Measurements from ENCODE around the gene NAT16. TPM values are rescaled to one million over a fixed set of nuclear protein-coding genes. Genes with fewer than 3 reads are reported as not detected.

The NAT16 gene
- polyA plus RNA-seq, 1 of the 3 experiments (the other 2 are of a cell fraction): 0.64 TPM

DNA sequence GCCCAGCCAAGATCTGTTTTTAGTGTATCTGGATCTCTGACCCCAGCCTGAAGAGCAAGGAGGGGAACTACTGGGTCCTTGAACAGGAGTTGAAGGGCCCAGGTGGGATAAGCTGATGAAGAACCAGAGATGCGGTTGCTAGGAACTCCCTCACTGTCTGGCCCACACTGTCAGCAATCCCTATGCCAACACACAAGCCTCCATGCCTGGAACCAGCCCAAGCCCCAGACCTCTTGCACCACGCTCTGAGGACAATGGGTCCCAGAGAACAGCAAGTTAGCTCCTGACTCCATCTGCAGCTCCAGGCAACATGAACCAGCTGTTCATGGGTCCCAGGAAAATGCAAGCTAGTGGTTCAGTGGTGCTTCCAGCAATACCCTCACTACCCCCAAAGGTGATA is 2.4 kb downstream of the NAT16 start:
- DNase-seq: peak; percentile 12
- H3K4me1 ChIP-seq (ENCODE audit: control insufficient read depth in 1 of 2, insufficient read depth in 2 of 2, low read depth in 1 of 2, low read length in 1 of 2): peaks cover 0 to 16% of the 10 kb centered on the region in 2 experiments; a peak in 1 of 4 replicates
- no peak overlapping the region for H3K9ac ChIP-seq
- peaks cover 28% of the 10 kb centered on the region for H3K27me3 ChIP-seq (ENCODE audit: insufficient read depth)
- CTCF ChIA-PET: interaction anchor here (1.0 to 6.7 kb wide), 8 partner anchors 9 to 67 kb away, joined by 3 to 43 read pairs (median 4); partner anchors contain the start of gene FIS1
- no peaks in the 10 kb centered on the region for H4K20me1 ChIP-seq (ENCODE audit: insufficient read depth)
- no peaks in the 10 kb centered on the region for H3K9me2 ChIP-seq
- H2AFZ ChIP-seq (ENCODE audit: low read depth): no peak overlapping the region
- no peak overlapping the region for H3K4me2 ChIP-seq
- H3K4me3 ChIP-seq (ENCODE audit: low read depth in 2 of 2, low read length in 1 of 2): no peak overlapping the region
- no peaks in the 10 kb centered on the region for H3K79me2 ChIP-seq (ENCODE audit: insufficient read depth)
- no peaks in the 10 kb centered on the region for H3F3A ChIP-seq (replicated peaks; ENCODE audit: insufficient read depth)
- no peak overlapping the region for H3K27ac ChIP-seq (ENCODE audit: low read depth in 2 of 2, low read length in 1 of 2)
- H3K36me3 ChIP-seq (replicated peaks in 1 of 2; ENCODE audit: control insufficient read depth in 1 of 2, insufficient read depth in 2 of 2, low read length in 1 of 2): no peaks in the 10 kb centered on the region
- 92% methylated on average over 2 of the region's 2 CpGs for WGBS (ENCODE audit: low lambda C conversion rate)
- no peaks in the 10 kb centered on the region for H3K9me3 ChIP-seq
- POLR2A ChIA-PET: interaction anchor here (2.1 kb wide), 1 partner anchor 12 kb away, joined by 9 read pairs; the partner anchor contains the start of gene VGF
- TF ChIP-seq MXI1 (IDR thresholded peaks at IDR 0.05; ENCODE audit: low read depth, low read length) (no peak), SIN3A (IDR thresholded peaks at IDR 0.05; ENCODE audit: borderline replicate concordance, low read depth, low read length) (no peak), TCF12 (IDR thresholded peaks at IDR 0.05) (no peak), FOXM1 (IDR thresholded peaks at IDR 0.05; ENCODE audit: low read depth) (no peak), RCOR1 (IDR thresholded peaks at IDR 0.05; ENCODE audit: low read length) (no peak), MEF2A (IDR thresholded peaks at IDR 0.05; ENCODE audit: borderline replicate concordance, low read depth) (no peak), FOSL2 (IDR thresholded peaks at IDR 0.05; ENCODE audit: borderline replicate concordance, low read depth) (no peak), GATA2 (CRISPR knock-in tag; IDR thresholded peaks at IDR 0.05) (no peak), NRF1 (IDR thresholded peaks at IDR 0.05; ENCODE audit: low read depth, low read length) (no peak), EZH2phosphoT487 (IDR thresholded peaks at IDR 0.05; ENCODE audit: borderline replicate concordance, low read depth) (no peak), CHD2 (IDR thresholded peaks at IDR 0.05; ENCODE audit: low read length, partially characterized antibody) (no peak), ELF1 (IDR thresholded peaks at IDR 0.05) (no peak), RAD21 (IDR thresholded peaks at IDR 0.05; ENCODE audit: low read length) (no peak)
- TF ChIP-seq, protein P1, sequence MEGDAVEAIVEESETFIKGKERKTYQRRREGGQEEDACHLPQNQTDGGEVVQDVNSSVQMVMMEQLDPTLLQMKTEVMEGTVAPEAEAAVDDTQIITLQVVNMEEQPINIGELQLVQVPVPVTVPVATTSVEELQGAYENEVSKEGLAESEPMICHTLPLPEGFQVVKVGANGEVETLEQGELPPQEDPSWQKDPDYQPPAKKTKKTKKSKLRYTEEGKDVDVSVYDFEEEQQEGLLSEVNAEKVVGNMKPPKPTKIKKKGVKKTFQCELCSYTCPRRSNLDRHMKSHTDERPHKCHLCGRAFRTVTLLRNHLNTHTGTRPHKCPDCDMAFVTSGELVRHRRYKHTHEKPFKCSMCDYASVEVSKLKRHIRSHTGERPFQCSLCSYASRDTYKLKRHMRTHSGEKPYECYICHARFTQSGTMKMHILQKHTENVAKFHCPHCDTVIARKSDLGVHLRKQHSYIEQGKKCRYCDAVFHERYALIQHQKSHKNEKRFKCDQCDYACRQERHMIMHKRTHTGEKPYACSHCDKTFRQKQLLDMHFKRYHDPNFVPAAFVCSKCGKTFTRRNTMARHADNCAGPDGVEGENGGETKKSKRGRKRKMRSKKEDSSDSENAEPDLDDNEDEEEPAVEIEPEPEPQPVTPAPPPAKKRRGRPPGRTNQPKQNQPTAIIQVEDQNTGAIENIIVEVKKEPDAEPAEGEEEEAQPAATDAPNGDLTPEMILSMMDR (IDR thresholded peaks at IDR 0.05): no peak
- TF ChIP-seq, protein P2, sequence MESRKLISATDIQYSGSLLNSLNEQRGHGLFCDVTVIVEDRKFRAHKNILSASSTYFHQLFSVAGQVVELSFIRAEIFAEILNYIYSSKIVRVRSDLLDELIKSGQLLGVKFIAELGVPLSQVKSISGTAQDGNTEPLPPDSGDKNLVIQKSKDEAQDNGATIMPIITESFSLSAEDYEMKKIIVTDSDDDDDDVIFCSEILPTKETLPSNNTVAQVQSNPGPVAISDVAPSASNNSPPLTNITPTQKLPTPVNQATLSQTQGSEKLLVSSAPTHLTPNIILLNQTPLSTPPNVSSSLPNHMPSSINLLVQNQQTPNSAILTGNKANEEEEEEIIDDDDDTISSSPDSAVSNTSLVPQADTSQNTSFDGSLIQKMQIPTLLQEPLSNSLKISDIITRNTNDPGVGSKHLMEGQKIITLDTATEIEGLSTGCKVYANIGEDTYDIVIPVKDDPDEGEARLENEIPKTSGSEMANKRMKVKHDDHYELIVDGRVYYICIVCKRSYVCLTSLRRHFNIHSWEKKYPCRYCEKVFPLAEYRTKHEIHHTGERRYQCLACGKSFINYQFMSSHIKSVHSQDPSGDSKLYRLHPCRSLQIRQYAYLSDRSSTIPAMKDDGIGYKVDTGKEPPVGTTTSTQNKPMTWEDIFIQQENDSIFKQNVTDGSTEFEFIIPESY (IDR thresholded peaks at IDR 0.05; ENCODE audit: borderline replicate concordance, low read depth): no peak
- TF ChIP-seq, protein P3, sequence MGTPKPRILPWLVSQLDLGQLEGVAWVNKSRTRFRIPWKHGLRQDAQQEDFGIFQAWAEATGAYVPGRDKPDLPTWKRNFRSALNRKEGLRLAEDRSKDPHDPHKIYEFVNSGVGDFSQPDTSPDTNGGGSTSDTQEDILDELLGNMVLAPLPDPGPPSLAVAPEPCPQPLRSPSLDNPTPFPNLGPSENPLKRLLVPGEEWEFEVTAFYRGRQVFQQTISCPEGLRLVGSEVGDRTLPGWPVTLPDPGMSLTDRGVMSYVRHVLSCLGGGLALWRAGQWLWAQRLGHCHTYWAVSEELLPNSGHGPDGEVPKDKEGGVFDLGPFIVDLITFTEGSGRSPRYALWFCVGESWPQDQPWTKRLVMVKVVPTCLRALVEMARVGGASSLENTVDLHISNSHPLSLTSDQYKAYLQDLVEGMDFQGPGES (IDR thresholded peaks at IDR 0.05; ENCODE audit: low read depth, low read length): no peak

Data from SK-N-SH (cell line).